IPS-18a (cell line): ENCODE measurements around the gene ACOT12.
"Not testable (repeated sequence)": the region's sequence is repeated elsewhere in the genome, so short reads cannot be mapped to it uniquely, and the experiment has no call there.

Experiments used
- H3K27ac ChIP-seq: one replicate; pipeline ENCODE4 v1.5.1; 2013; ENCODE audit warnings: low read length
- H3K27me3 ChIP-seq: one replicate; pipeline ENCODE4 v1.6.1; 2013; ENCODE audit warnings: mild to moderate bottlenecking, low read length; ENCODE audit not compliant: control insufficient read depth, insufficient read depth
- H3K36me3 ChIP-seq: one replicate; pipeline ENCODE4 v1.6.1; 2013; ENCODE audit warnings: low read depth, low read length; ENCODE audit not compliant: control insufficient read depth
- H3K4me1 ChIP-seq: one replicate; pipeline ENCODE4 v1.6.1; 2013; ENCODE audit warnings: low read depth, low read length; ENCODE audit not compliant: control insufficient read depth
- H3K4me3 ChIP-seq: one replicate; pipeline ENCODE4 v1.5.1; 2013; ENCODE audit warnings: low read length
- H3K9ac ChIP-seq: one replicate; pipeline ENCODE4 v1.6.1; 2013; ENCODE audit warnings: mild to moderate bottlenecking, low read length, moderate library complexity
- H3K9me3 ChIP-seq: one replicate; pipeline ENCODE4 v1.6.1; 2013; ENCODE audit warnings: low read depth, low read length; ENCODE audit not compliant: control insufficient read depth

The ACOT12 gene

GRCh38 chr5:81420039-81420667, 26.2 kb upstream of the ACOT12 start:
- Histone ChIP-seq H3K9ac (no peak overlapping the region), H3K27me3 (no peaks in the 10 kb centered on the region), H3K4me1 (no peaks in the 10 kb centered on the region), H3K27ac (no peak overlapping the region), H3K4me3 (no peak overlapping the region), H3K9me3 (no peaks in the 10 kb centered on the region), H3K36me3 (no peaks in the 10 kb centered on the region)

- Histone ChIP-seq H3K27me3 (no peaks in the 10 kb centered on the region), H3K27ac (no peak overlapping the region), H3K36me3 (no peaks in the 10 kb centered on the region), H3K4me1 (no peaks in the 10 kb centered on the region), H3K9ac (no peak overlapping the region), H3K4me3 (no peak overlapping the region), H3K9me3 (no peaks in the 10 kb centered on the region)
Observed at GRCh38 chr5:81418606-81419005, 24.7 kb upstream of the ACOT12 start.

DNA sequence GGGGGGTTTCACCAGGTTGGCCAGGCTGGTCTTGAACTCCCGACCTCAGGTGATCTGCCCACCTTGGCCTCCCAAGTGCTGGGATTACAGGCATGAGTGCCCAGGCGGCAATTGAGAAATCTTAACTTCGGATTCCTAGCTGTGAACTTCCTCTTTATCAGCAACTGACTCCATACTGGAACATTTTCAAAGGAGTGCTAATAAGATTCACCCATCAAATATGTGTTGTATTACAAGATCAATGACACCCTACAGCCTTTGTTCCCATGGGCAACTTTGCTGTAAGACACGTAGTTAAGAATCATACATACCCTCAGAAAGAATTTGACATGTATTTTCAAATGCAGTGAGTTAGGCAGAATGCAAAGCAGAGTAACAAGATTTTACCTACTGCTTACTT, 23.1 kb upstream of the ACOT12 start:
- no peaks in the 10 kb centered on the region for H3K36me3 ChIP-seq
- H3K4me3 ChIP-seq = no peak overlapping the region
- H3K27ac ChIP-seq = no peak overlapping the region
- no peaks in the 10 kb centered on the region for H3K4me1 ChIP-seq
- no peaks in the 10 kb centered on the region for H3K9me3 ChIP-seq
- no peak overlapping the region for H3K9ac ChIP-seq
- H3K27me3 ChIP-seq = no peaks in the 10 kb centered on the region

- Histone ChIP-seq H3K27ac (no peak overlapping the region), H3K9ac (no peak overlapping the region), H3K4me3 (no peak overlapping the region), H3K4me1 (no peaks in the 10 kb centered on the region), H3K27me3 (no peaks in the 10 kb centered on the region), H3K36me3 (no peaks in the 10 kb centered on the region), H3K9me3 (no peaks in the 10 kb centered on the region)
Observed at GRCh38 chr5:81409896-81410295, 16.0 kb upstream of the ACOT12 start.

- H3K4me1 ChIP-seq = no peaks in the 10 kb centered on the region
- H3K9ac ChIP-seq = no peak overlapping the region
- H3K4me3 ChIP-seq = no peak overlapping the region
- no peaks in the 10 kb centered on the region for H3K36me3 ChIP-seq
- H3K9me3 ChIP-seq = no peaks in the 10 kb centered on the region
- H3K27me3 ChIP-seq = no peaks in the 10 kb centered on the region
- no peak overlapping the region for H3K27ac ChIP-seq
Observed at GRCh38 chr5:81409361-81409760, 15.4 kb upstream of the ACOT12 start.

GRCh38 chr5:81408496-81408895, 14.6 kb upstream of the ACOT12 start:
- Histone ChIP-seq H3K27ac (no peak overlapping the region), H3K36me3 (no peaks in the 10 kb centered on the region), H3K9me3 (no peaks in the 10 kb centered on the region), H3K4me1 (no peaks in the 10 kb centered on the region), H3K4me3 (no peak overlapping the region), H3K9ac (no peak overlapping the region), H3K27me3 (no peaks in the 10 kb centered on the region)

DNA sequence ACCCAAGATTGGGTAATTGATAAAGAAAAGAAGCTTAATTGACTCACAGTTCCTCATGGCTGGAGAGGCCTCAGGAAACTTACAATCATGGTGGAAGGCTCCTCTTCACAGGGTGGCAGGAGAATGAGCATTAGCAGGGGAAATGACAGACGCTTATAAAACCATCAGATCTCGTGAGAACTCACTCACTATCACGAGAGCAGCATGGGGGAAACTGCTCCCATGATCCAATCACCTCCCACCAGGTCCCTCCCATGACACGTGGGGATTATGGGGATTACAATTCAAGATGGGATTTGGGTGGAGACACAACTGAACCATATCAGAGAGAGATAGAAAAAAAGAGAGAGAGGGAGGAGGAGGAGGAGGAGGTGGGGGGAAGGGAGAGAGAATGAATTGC, 13.9 kb upstream of the ACOT12 start:
- H3K27ac ChIP-seq, H3K9ac ChIP-seq, H3K4me3 ChIP-seq, H3K4me1 ChIP-seq, H3K9me3 ChIP-seq, H3K36me3 ChIP-seq, H3K27me3 ChIP-seq: not testable (repeated sequence)

DNA sequence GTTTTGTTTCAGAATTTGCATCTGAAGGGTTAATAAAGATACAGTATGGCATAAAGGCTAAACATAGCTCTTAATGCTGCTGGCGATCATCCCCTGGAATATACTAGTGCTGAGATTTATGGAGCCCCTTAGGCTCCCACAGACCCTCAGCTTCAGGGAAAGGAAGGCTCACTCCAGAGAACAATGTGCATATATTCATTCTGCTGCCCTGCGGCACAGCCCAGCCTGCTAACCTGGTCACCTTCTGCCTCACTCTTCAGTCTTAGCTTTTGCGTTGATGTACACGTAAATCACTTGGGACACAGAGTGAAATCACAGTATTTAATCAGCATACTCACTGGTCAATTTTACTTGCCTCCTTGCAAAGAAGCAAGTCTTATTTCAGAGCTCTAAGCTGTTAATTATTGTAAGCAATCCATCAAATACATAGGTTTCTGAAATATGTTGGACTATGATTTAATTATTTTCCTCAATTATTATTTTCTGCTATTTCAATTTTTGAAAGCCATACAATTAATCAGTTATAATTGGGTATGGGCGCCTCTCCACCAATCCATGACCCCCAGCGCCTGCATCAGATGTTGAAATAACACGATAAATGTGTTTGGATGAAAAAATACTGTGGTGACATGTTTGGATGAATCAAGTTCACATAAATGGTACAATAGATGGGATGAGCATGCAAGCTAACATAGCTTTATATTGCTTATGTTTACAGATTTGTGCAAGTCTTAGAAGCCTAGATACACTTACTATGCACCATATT, 11.4 kb upstream of the ACOT12 start:
- Histone ChIP-seq H3K4me3 (no peak overlapping the region), H3K27me3 (no peaks in the 10 kb centered on the region), H3K9me3 (no peaks in the 10 kb centered on the region), H3K27ac (no peak overlapping the region), H3K4me1 (no peaks in the 10 kb centered on the region), H3K9ac (no peak overlapping the region), H3K36me3 (no peaks in the 10 kb centered on the region)

DNA sequence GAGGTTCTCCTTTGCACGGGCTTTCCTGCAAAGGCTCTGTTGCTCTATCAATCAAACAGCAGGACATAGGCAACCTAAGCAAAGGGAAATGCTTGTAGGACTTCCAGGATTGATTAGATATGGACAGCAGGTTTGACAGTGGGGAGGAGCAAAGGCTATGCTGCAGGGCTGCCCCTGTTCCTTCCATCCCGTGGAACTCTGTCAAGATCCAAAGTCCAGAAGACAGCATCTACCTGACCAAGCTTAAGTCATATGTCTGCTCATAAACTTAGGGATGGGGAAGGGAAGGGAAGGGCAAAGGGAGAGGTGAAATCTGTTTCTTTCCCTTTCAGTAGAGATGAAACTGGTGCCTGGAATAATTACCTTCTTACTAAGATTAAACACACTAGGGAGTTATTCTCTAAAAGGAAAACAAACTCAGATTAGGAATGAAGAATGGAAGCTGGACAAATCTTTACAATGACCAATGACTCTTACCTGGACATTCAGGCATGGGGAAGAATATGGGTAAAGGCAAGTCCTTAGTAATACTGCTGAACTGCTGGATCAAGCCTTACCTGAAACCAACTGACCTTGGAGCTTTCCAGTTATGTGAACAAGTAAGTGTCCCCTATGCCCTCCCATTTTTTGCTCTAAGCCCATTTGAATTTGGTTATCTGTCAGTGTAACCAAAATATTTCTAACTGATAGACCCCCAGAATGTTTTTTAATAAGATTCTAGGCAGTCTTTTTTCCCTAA, 8.4 kb upstream of the ACOT12 start:
- Histone ChIP-seq H3K27me3 (no peaks in the 10 kb centered on the region), H3K4me1 (no peaks in the 10 kb centered on the region), H3K9ac (no peak overlapping the region), H3K27ac (no peak overlapping the region), H3K4me3 (no peak overlapping the region), H3K36me3 (no peaks in the 10 kb centered on the region), H3K9me3 (no peaks in the 10 kb centered on the region)

DNA sequence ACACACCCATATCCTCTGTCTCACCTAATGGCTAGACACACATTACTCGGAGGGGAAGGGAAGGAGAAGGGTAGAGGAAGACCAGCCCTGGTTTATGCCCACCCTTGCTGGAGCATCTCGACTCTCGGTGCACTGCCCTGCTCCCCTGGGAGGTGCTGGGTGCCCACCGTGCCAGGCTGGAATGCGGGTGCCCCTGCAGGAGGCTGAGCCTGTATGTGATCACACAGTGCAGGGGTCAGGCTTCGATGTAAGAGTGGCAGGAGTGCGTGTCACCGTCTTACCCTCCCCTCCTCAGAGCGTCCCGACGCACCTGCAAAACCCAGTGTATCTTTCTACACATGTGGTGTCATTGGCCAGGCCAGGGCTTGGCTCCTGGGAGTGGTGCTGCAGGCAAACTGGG, 7.3 kb upstream of the ACOT12 start:
- H3K27ac ChIP-seq = no peak overlapping the region
- H3K27me3 ChIP-seq = no peaks in the 10 kb centered on the region
- no peak overlapping the region for H3K9ac ChIP-seq
- H3K36me3 ChIP-seq = no peaks in the 10 kb centered on the region
- H3K4me1 ChIP-seq = no peaks in the 10 kb centered on the region
- no peak overlapping the region for H3K4me3 ChIP-seq
- H3K9me3 ChIP-seq = no peaks in the 10 kb centered on the region

GRCh38 chr5:81400375-81400774, 6.4 kb upstream of the ACOT12 start:
- no peaks in the 10 kb centered on the region for H3K27me3 ChIP-seq
- H3K36me3 ChIP-seq = no peaks in the 10 kb centered on the region
- no peak overlapping the region for H3K9ac ChIP-seq
- no peak overlapping the region for H3K27ac ChIP-seq
- no peaks in the 10 kb centered on the region for H3K4me1 ChIP-seq
- H3K9me3 ChIP-seq = no peaks in the 10 kb centered on the region
- no peak overlapping the region for H3K4me3 ChIP-seq
